Spleen (tissue), 11 donors: ENCODE results near the gene PLEKHA7. TPM values are rescaled to one million over a fixed set of nuclear protein-coding genes. Genes with fewer than 3 reads are reported as not detected.

ENCODE experiments used
- DNase-seq: peaks from one replicate; pipeline ENCODE4 v3.0.0-alpha.2; 2020
- H3K27ac ChIP-seq, 8 donors: fragments of 200-600 bp; sonication (generic) in 7 of 8; 1 replicate in 4 of 8; 2 replicates in 4 of 8; pipeline versions ENCODE4 v1.5.0 to v1.8.0; 2016 to 2021; ENCODE audit warnings: inconsistent platforms in 4 of 8, mild to moderate bottlenecking in 4 of 8, moderate library complexity in 1 of 8
- H3K27me3 ChIP-seq, 7 donors: fragments of 200-600 bp; sonication (generic) in 6 of 7; replicated peaks in 1 of 7; 1 replicate in 4 of 7; 2 replicates in 3 of 7; pipeline versions ENCODE4 v1.5.0 to v1.8.0; 2016 to 2021; ENCODE audit warnings: inconsistent platforms in 3 of 7, mild to moderate bottlenecking in 1 of 7
- H3K36me3 ChIP-seq, 6 donors: fragments of 200-600 bp; sonication (generic) in 5 of 6; 1 replicate in 4 of 6; 2 replicates in 2 of 6; pipeline versions ENCODE4 v1.5.0 to v1.8.0; 2016 to 2021; ENCODE audit warnings: inconsistent platforms in 2 of 6
- H3K4me1 ChIP-seq, 6 donors: fragments of 200-600 bp; sonication (generic) in 5 of 6; 1 replicate in 3 of 6; 2 replicates in 3 of 6; pipeline versions ENCODE4 v1.5.0 to v1.8.0; 2016 to 2021; ENCODE audit warnings: inconsistent platforms in 3 of 6
- H3K4me3 ChIP-seq, 8 donors: fragments of 200-600 bp; sonication (generic) in 7 of 8; 1 replicate in 4 of 8; 2 replicates in 4 of 8; pipeline versions ENCODE4 v1.5.0 to v1.8.0; 2016 to 2021; ENCODE audit warnings: inconsistent platforms in 4 of 8, mild to moderate bottlenecking in 4 of 8, moderate library complexity in 2 of 8
- H3K9me3 ChIP-seq, 8 donors: fragments of 200-600 bp; sonication (generic) in 7 of 8; 1 replicate in 4 of 8; 2 replicates in 4 of 8; pipeline versions ENCODE4 v1.5.0 to v1.8.0; 2016 to 2021; ENCODE audit warnings: inconsistent platforms in 4 of 8
- POLR2A ChIP-seq, 3 donors: fragments of 450-650 bp; IDR thresholded peaks; one replicate each; pipeline ENCODE4 v1.5.1; 2017; ENCODE audit warnings: antibody characterized with exemption in 3 of 3, mild to moderate bottlenecking in 1 of 3
- POLR2AphosphoS5 ChIP-seq, 3 donors: sonication (generic); formaldehyde crosslinking; IDR thresholded peaks; one replicate each; pipeline ENCODE4 v1.5.1; 2017; ENCODE audit warnings: antibody characterized with exemption in 3 of 3
- WGBS, 5 donors: extraction: QIAGEN DNeasy Blood & Tissue Kit in 3 of 5; methylation state at CpG; one replicate each; pipeline versions ENCODE4 v1.1.5 to v1.1.7; 2013 to 2018; 5-methylcytosine and 5-hydroxymethylcytosine counted together
- intact Hi-C: fragments of 100-400 bp; cut with DNase I; formaldehyde crosslinking; loops from one replicate; pipeline ENCODE4 v1.15.0; 2023; ENCODE audit warnings: low total_unique reads
- polyA plus RNA-seq, 3 donors: library from polyadenylated mRNA; stranded (reverse); fragments of 200-250 nt; gene quantifications; one replicate each; pipeline ENCODE4 v1.2.1, GENCODE V29; 2013
- total RNA-seq, 7 donors: library from RNA; depleted of rRNA in 3 of 7; stranded (reverse); fragments of >200 nt in 3 of 7; fragmentation: NEBNext Ultra II Directional in 4 of 7; extraction: Animal tissue kit (Norgen Biotek cat#: 25700) in 4 of 7; gene quantifications; one replicate each; pipeline versions ENCODE4 v1.1.0 to v1.2.1, GENCODE V29; 2016 to 2021
- TF ChIP-seq, protein P1 (sequence below), 11 experiments: fragments of 200-600 bp in 7 of 11; fragments of 450-650 bp in 4 of 11; sonication (generic) in 4 of 11; IDR thresholded peaks in 8 of 11; conservative IDR thresholded peaks in 3 of 11; 1 replicate in 7 of 11; 2 replicates in 4 of 11; pipeline versions ENCODE4 v1.4.0 to v1.8.0; 2016 to 2021; ENCODE audit warnings: antibody characterized with exemption in 11 of 11, inconsistent platforms in 4 of 11, mild to moderate bottlenecking in 1 of 11
- donor health status: healthy with polysubstance abuse.
- donor health status: DM: no; HTN: no; CAD: no; lungs with moderate emphysema.
- donor health status: DM: no; HTN: no; CAD: no.
- donor health status: Bipolar disorder and iron deficiency.
- donor health status: healthy.
- donor health status: DM: no; HTN: no; CAD: no.
- donor health status: DM: yes; HTN: yes; CAD: no.

Gene PLEKHA7
- total and polyA plus RNA-seq, 10 donors = 1.8 to 12.8 (median 5.8) TPM

- 87 to 92% (median 90%) methylated on average over 8 of the region's 8 CpGs for WGBS, 5 donors
- Histone ChIP-seq H3K4me3 (no peak overlapping the region), H3K27me3 (peaks cover 0 to 1% (median 0%) of the 10 kb centered on the region in 7 donors), H3K9me3 (no peaks in the 10 kb centered on the region), H3K36me3 (no peaks in the 10 kb centered on the region), H3K27ac (no peak overlapping the region), H3K4me1 (no peaks in the 10 kb centered on the region)
- intact Hi-C loops = no loop called here
- DNase-seq = no peak
- TF ChIP-seq, protein P1, sequence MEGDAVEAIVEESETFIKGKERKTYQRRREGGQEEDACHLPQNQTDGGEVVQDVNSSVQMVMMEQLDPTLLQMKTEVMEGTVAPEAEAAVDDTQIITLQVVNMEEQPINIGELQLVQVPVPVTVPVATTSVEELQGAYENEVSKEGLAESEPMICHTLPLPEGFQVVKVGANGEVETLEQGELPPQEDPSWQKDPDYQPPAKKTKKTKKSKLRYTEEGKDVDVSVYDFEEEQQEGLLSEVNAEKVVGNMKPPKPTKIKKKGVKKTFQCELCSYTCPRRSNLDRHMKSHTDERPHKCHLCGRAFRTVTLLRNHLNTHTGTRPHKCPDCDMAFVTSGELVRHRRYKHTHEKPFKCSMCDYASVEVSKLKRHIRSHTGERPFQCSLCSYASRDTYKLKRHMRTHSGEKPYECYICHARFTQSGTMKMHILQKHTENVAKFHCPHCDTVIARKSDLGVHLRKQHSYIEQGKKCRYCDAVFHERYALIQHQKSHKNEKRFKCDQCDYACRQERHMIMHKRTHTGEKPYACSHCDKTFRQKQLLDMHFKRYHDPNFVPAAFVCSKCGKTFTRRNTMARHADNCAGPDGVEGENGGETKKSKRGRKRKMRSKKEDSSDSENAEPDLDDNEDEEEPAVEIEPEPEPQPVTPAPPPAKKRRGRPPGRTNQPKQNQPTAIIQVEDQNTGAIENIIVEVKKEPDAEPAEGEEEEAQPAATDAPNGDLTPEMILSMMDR (IDR thresholded peaks at IDR 0.05 in 8 of 11, conservative IDR thresholded peaks at IDR 0.05 in 3 of 11) = no peak
- TF ChIP-seq POLR2AphosphoS5 (IDR thresholded peaks at IDR 0.05) (no peak), POLR2A (IDR thresholded peaks at IDR 0.05) (no peak)
Measured at GRCh38 chr11:17021511-17021910, 7.3 kb upstream of the PLEKHA7 start.

DNA sequence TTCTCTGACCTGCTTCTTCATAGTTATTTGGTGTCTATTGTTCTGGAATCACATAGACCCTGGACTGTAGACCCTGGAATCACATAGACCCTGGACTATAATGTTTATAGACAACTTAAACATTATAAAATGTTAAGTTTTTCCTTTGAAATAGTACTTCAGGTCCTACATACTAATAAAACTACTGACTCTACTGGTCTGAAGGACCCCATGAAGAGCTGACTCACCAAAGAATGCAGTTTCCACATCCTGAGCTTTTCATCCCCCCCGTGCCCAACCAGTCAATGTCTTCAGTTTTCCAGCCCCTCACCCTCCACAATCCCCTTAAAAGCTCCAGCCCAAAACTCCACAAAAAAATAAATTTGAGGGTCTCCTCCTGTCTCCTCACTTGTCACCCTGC, 6.6 kb upstream of the PLEKHA7 start:
- no peak for DNase-seq
- Histone ChIP-seq H3K27me3 (peaks cover 0 to 8% (median 0%) of the 10 kb centered on the region in 7 donors), H3K36me3 (no peaks in the 10 kb centered on the region), H3K4me1 (no peaks in the 10 kb centered on the region), H3K4me3 (no peak overlapping the region), H3K9me3 (no peaks in the 10 kb centered on the region), H3K27ac (no peak overlapping the region)
- intact Hi-C loops = no loop called here
- 77 to 86% (median 79%) methylated on average over 1 of the region's 1 CpG for WGBS, 5 donors
- TF ChIP-seq POLR2AphosphoS5 (IDR thresholded peaks at IDR 0.05) (no peak), POLR2A (IDR thresholded peaks at IDR 0.05) (no peak)
- TF ChIP-seq, protein P1 (IDR thresholded peaks at IDR 0.05 in 8 of 11, conservative IDR thresholded peaks at IDR 0.05 in 3 of 11) = no peak

- no peak overlapping the region for H3K27ac ChIP-seq
- no peaks in the 10 kb centered on the region for H3K9me3 ChIP-seq
- H3K27me3 ChIP-seq = peaks cover 0 to 24% (median 5%) of the 10 kb centered on the region in 7 donors
- H3K4me1 ChIP-seq = peaks cover 0 to 10% (median 5%) of the 10 kb centered on the region in 6 donors
- intact Hi-C loops = no loop called here
- no peaks in the 10 kb centered on the region for H3K36me3 ChIP-seq
- WGBS, 5 donors = 44 to 77% (median 77%) methylated on average over 1 of the region's 1 CpG
- TF ChIP-seq POLR2A (IDR thresholded peaks at IDR 0.05) (no peak), POLR2AphosphoS5 (IDR thresholded peaks at IDR 0.05) (no peak)
- TF ChIP-seq, protein P1 (IDR thresholded peaks at IDR 0.05 in 8 of 11, conservative IDR thresholded peaks at IDR 0.05 in 3 of 11) = no peak
- no peak for DNase-seq
- H3K4me3 ChIP-seq = no peak overlapping the region
Measured at GRCh38 chr11:17019232-17019631, 5.0 kb upstream of the PLEKHA7 start.

DNA sequence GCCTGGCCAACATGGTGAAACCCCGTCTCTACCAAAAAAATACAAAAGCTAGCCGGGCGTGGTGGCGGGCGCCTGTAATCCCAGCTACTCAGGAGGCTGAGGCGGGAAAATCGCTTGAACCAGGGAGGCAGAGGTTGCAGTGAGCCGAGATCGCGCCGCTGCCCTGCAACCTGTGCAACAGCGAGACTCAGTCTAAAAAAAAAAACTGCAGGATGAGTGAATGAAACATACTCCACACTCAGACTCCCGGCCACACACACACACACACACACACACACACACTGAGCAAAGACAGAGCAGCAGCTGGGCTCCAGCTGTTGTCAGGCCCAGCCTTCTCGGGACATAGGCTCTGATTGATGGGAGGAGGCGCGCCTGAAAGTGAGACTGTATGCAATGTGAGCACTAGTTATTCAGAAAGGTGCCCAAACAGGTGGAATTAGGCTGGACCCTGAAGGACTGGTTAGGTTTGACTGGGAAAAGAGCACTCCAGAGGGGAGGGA, 1.5 kb upstream of the PLEKHA7 start:
- H3K9me3 ChIP-seq = no peaks in the 10 kb centered on the region
- no peak for TF ChIP-seq POLR2AphosphoS5 (IDR thresholded peaks at IDR 0.05)
- TF ChIP-seq, protein P1 (IDR thresholded peaks at IDR 0.05 in 8 of 11, conservative IDR thresholded peaks at IDR 0.05 in 3 of 11) = no peak
- no peak for TF ChIP-seq POLR2A (IDR thresholded peaks at IDR 0.05)
- intact Hi-C loops = no loop called here
- peaks cover 0 to 24% (median 17%) of the 10 kb centered on the region in 6 donors for H3K4me1 ChIP-seq
- H3K27ac ChIP-seq = no peak overlapping the region
- WGBS, 5 donors = 89 to 97% (median 92%) methylated on average over 16 of the region's 16 CpGs
- peaks cover 0 to 53% (median 16%) of the 10 kb centered on the region in 7 donors for H3K27me3 ChIP-seq
- DNase-seq = no peak
- no peaks in the 10 kb centered on the region for H3K36me3 ChIP-seq
- no peak overlapping the region for H3K4me3 ChIP-seq
